HG02623 (cell line): ENCODE measurements around the gene SMYD3.

Experiments used
- ATAC-seq: cut with Tn5 transposase; IDR thresholded peaks from one replicate; pipeline ENCODE4 v1.9.1; 2021; ENCODE audit warnings: moderate library complexity; ENCODE audit not compliant: unreplicated experiment

SMYD3 gene

GRCh38 chr1:245888809-245889208 lies 618.3 kb downstream of the SMYD3 start:
- ATAC-seq, result no peak

- no peak for ATAC-seq
Measured at GRCh38 chr1:245887829-245888228, 619.2 kb downstream of the SMYD3 start.

- no peak for ATAC-seq
Measured at GRCh38 chr1:245881767-245882391, 625.2 kb downstream of the SMYD3 start.

GRCh38 chr1:245880754-245881403 lies 626.2 kb downstream of the SMYD3 start:
- ATAC-seq, result no peak

- no peak for ATAC-seq
Measured at GRCh38 chr1:245879091-245879490, 628.0 kb downstream of the SMYD3 start.

- no peak for ATAC-seq
Measured at GRCh38 chr1:245878585-245878984, 628.5 kb downstream of the SMYD3 start.

GRCh38 chr1:245877976-245878375 lies 629.1 kb downstream of the SMYD3 start:
- no peak for ATAC-seq

GRCh38 chr1:245876586-245876985 lies 630.5 kb downstream of the SMYD3 start:
- no peak for ATAC-seq

GRCh38 chr1:245875581-245876261 lies 631.4 kb downstream of the SMYD3 start:
- ATAC-seq, result no peak

GRCh38 chr1:245874942-245875580 lies 632.0 kb downstream of the SMYD3 start:
- no peak for ATAC-seq

- ATAC-seq, result no peak
Measured at GRCh38 chr1:245873883-245874671, 633.0 kb downstream of the SMYD3 start.

GRCh38 chr1:245873068-245873467 lies 634.0 kb downstream of the SMYD3 start:
- no peak for ATAC-seq

- ATAC-seq, result no peak
Measured at GRCh38 chr1:245872475-245872874, 634.6 kb downstream of the SMYD3 start.

- no peak for ATAC-seq
Measured at GRCh38 chr1:245871915-245872314, 635.2 kb downstream of the SMYD3 start.

- ATAC-seq, result no peak
Measured at GRCh38 chr1:245871191-245871590, 635.9 kb downstream of the SMYD3 start.

- no peak for ATAC-seq
Measured at GRCh38 chr1:245870698-245871097, 636.4 kb downstream of the SMYD3 start.

GRCh38 chr1:245869847-245870246 lies 637.2 kb downstream of the SMYD3 start:
- no peak for ATAC-seq

- ATAC-seq, result no peak
Measured at GRCh38 chr1:245867738-245868137, 639.3 kb downstream of the SMYD3 start.

GRCh38 chr1:245864872-245865271 lies 642.2 kb downstream of the SMYD3 start:
- no peak for ATAC-seq

GRCh38 chr1:245863566-245864184 lies 643.4 kb downstream of the SMYD3 start:
- ATAC-seq, result no peak
